Activated T-helper 1 cell treated with anti-CD3 and anti-CD28 coated beads, Interleukin-2, amount 50 U/mL, for 16 hours (primary cell): ENCODE results near the gene NSDHL.
"Not testable (repeated sequence)": the region's sequence is repeated elsewhere in the genome, so short reads cannot be mapped to it uniquely, and the experiment has no call there.

ENCODE experiments used
- DNase-seq, 2 donors: peaks; one replicate each; pipeline ENCODE4 v3.0.0-alpha.2; 2020; ENCODE audit warnings: low read depth in 1 of 2, low spot score in 1 of 2

Gene NSDHL

DNA sequence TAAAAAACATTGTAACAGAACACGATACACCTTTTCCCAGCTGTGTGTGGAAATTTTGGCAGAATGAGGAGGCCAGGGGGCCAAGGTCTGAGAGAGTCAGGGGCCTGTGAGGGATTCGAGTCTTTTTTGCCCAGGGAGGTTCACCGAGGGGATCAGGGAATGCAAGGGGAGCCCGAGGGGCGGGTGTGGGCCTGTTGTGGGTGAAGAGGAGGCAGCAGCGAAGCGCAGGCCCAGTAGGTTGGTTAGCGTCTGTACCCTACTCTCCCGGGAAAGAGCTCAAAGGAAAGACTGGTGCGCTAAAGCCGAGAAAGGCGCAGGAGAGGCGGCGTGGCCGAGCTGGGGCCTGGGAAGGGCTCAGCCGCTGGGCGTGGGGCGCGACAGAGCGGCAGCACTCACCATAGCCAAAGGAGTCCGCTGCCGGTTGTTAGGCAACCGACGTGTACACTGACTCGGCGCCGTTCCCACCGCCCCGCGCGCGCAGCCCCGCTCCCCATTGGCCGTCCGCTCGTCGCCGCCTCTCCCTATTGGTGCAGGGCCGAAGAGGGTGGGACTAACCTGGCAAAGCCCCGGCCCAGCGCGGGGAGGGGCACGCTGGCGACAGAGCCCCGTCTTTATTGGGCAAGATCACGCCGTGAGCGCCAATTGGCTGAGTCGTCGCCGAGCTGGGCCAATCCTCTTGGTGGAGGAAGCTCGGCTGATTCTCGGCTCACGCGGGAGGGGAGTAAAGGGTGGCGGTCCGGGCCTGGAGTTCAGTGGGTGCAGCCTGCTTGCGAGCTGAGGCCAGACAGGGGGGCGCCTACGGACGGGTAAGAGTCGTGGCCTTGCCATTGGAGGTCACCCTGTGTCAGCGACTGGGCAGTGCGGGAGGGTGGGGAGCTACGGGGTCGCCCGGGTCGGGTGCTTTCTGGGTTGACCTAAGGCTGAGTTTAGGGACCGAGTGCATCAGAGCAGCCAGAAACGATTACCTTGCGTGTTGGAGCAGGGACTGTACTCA lies at the start of gene NSDHL, which contains the start of gene CETN2:
TSS of gene NSDHL (plus strand) at position 752 of the 994 bp plus-strand sequence. CDS start 15,262 bp downstream, outside the sequence.
TSS of gene CETN2 (minus strand) at position 446 of the 994 bp plus-strand sequence. CDS start at position 399, 47 bp downstream.
- DNase-seq: peak; percentile 84 to 88

DNA sequence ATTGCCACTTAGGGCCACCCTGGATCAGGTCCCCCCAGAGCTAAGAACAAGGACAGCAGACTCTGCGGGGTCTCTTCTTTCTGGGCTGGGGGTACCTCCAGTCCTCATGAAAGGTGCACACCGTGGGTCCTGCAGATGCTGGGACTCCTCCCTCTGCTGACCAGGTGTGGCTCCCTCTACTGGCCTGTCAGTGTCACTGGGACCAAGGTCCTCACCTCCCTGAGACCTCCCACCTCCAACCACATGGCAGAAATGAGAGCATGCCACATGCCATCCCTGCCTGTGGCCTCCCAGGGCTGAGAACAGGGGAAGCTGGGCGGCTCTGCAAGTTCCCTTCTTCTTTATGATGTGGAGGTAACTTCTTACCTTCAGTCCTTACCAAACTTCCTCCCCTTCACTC lies 43.8 kb upstream of the NSDHL start:
- DNase-seq: not testable (repeated sequence)

DNA sequence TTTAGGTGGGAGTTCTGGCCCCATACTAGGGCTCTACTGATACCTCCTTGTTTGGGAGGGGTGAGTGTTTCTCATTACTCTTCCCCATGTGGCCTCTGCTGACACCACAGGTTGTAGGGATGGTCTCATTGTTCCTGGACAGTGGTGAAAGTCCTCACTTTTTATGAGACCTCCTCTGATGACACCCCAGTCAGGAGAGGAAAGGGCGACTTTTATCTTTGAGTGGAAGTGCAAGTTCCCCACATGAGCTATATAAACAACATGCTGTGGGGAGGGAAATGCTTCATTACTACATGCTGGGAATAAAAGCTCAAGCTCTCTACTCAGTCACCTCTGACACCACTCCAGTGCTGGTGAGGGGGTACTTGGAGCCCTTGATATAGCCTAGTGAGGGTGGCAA lies 31.9 kb upstream of the NSDHL start:
- no peak for DNase-seq

GRCh38 chrX:152806035-152806434 lies 24.8 kb upstream of the NSDHL start:
- DNase-seq: no peak

DNA sequence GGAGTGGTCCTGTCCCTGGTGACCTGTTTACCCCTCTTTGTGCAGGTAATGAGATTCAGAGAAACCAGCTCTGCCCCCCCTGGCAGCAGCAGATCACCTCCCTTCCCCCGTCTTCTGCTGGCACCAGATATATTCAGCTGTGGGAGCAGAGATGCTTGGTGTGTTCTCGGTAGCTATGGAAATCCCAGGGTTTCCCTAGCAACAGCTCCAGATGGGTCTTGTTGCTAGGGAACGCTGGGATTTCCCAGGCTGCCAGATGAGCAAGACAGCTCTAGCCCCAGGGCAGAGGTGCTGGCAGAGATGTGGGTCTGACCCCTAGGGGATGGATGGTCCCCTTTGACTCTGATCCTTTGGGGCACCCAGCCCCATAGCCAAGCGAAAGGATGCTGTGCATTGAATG lies 20.5 kb upstream of the NSDHL start:
- no peak for DNase-seq

DNA sequence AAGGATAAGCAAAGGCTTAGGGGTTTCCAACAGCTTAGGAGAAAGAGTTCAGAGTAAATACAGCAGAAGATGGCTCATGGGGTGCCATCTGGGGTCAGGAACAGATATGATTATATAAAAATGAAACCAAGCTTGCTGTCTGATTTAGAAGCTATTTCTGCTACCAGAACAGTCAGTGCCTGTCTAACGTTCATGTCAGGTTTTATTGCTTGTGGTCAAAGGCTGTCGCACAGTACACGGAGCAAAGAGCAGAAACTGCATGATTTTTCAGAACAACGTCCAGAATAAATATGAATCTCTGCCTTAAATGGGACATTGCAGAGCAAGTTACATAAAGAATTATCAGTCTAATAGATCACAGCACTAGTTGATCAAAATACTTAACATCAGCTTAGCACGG lies 17.7 kb upstream of the NSDHL start:
- DNase-seq: no peak

- DNase-seq: no peak
Observed at GRCh38 chrX:152814048-152814447, 16.8 kb upstream of the NSDHL start.

DNA sequence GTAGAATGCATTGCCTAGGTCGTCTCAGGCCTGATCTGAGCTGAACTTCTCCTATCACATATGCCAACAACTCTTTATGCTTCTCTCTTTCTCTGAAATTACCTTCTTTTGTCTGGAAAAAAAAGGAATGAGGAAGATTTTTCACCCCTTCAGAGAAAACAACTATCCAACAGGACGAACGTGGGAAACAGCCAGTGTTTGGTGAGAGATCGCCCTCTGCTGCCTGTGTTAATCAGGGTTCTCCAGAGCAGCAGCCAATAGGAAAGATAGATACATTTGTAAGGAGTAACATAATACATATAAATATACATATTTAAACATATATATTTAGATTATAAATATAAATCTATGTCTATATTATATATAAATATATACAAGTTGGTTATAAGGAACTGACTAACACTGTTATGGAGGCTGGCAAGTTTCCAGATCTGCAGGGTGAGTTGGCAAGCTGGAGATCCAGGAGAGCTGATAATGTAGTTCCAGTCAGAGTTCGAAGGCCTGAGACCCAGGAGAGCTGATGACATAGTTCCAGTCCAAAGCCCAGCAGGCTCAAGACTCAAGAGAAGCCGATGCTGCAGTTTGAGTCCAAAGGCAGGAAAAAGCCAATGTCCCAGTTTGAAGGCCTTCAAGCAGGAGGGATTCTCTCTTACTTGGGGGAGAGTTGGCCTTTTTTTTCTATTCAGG lies 13.6 kb upstream of the NSDHL start:
- DNase-seq: no peak

GRCh38 chrX:152818356-152818755 lies 12.5 kb upstream of the NSDHL start:
- no peak for DNase-seq

DNA sequence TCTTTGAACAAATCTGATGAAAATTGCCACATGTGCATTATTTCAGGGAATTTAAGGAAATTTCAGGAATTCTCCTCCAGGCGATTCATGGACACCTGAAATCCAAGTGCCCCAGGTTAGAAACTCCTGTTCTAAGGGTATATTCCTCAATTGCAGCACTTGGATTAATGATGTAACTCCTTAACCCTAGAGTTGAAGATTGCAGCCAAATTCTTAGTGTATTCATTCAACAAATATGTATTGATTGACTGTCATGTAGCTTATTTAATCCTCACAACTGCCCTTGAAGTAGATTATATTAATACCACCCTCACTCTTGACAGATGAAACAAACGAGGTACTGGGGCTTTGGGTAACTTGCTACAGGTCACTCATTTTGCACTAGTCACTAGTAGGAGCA lies 11.6 kb upstream of the NSDHL start:
- DNase-seq: no peak

DNA sequence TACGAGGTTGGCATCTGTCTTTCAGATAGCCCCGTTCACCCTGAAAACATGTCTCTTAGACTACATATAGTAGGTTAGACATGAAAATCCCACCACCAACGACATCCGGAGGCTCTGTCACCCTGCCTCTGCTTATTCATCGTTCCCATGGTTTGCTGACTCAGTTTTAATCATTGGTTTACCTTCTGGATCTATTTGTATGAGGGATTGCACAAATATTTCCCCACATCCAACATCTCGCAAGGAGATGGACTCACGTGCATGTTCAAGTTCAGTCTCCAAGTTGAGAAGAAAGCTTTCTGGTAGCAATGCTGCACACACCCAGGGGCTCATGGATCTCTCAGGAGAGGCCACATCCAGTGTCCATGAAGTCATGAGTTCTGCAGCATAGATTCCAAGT lies 11.1 kb upstream of the NSDHL start:
- no peak for DNase-seq

DNA sequence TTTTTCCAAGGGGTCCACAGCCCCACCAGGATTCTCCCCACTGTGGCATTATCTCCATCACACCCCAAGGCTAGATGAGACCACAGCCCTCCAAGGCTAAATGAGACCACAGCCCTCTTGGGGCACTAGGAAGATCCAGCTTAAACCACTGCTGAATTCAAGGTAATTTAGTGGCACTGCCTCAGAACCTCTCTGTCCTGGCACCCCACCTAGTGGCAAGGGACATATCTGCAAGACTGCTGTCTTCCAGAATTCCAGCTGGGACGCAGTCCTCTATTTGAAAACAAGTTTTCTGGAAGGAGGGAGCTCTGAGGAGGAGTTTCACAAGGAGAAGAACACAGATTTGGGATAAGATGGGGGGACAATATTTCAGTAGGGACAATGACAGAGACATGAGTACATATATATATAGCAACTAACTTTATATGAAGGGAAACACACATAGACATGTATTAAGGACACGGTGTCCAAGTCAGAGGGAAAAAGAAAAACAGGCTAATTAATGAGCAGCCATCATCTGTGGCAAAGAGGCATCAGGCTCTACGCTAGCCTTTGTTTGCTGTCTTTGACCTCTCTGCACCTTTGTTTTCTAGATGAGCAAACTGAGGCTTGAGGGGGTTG lies 9.6 kb upstream of the NSDHL start:
- DNase-seq: no peak

GRCh38 chrX:152822383-152823086 lies 8.3 kb upstream of the NSDHL start:
- no peak for DNase-seq

DNA sequence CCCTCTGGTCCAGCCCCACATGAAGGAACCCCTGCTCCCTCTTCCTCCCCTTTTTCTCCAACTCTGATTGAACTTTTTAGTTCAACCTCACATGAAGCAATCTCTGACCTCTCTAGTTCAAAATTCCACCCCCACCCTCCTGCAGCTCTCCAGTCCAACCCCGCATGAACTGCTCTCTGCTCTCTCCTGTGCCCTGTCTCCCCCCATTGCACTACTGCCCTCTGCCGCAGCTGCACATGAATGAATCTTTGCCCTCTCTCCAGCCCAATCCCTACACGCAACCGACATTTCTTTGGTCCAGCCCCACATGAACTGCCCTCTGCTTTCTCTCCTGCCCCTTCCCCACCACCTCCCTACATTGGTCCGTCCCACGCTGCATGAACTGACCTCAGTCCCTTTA lies 7.2 kb upstream of the NSDHL start:
- no peak for DNase-seq

DNA sequence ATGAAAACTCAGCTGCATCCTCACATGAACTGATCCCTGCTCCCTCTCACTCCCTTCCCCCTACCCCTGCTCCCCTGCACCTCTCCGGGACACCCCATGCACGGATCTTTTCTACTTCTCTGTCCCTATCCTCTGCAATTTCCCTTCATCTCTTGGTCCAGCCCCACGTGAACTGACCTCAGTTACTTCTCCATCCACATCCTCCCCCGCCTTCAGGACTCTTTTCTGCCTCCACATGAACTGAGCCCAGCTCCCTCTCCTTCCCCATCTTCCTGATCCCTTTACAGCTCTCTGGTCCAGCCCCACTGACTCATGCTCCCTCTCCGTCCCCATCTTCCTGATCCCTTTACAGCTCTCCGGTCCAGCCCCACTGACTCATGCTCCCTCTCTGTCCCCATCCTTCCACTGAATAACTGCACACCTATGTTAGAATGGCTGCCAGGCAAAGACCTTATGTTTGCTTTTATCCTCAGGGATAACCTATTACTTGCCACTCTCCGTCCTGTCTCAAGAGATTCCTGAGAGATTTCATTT lies 6.0 kb upstream of the NSDHL start:
- DNase-seq: no peak

DNA sequence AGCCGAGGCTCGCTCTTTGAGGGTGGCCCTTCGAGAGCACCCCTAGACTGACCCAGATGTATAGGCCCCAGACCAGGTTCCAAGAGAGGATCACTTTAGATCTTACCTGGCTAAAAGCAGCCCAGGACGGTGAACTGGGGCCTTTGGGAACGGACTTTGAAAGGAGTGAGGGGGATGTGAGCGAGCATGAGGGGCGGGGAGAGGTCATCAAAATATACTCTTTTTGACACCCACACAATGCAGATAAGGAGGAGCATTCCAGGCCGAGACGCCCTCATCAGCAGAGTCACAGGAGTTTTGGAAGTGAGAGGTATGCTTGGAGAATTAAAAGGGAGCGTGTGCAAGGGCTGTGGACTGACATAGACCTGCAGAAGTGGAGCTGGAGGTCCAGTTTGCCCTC lies 528 bp downstream of the NSDHL start:
- no peak for DNase-seq

GRCh38 chrX:152832520-152832919 lies 1.7 kb downstream of the NSDHL start:
- DNase-seq: no peak

DNA sequence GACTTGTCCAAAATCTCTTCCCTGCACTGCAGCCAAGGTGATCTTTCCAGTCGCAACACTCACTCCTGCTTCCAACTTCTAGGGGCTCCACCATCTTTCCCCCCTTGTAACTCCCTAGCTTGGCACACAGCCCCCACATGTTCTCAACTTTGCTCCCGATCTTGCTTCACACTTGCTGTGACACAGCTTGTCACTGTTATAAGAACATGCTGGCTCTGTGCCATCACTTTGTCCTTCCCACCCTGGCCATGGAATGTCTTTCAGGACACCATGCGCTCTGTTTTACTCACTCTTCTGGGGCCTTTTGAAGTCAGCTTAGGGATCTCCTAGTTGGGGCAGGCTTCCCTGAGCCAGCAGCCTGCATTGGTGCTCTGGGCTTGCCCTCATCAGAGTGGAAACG lies 2.5 kb downstream of the NSDHL start:
- no peak for DNase-seq

DNA sequence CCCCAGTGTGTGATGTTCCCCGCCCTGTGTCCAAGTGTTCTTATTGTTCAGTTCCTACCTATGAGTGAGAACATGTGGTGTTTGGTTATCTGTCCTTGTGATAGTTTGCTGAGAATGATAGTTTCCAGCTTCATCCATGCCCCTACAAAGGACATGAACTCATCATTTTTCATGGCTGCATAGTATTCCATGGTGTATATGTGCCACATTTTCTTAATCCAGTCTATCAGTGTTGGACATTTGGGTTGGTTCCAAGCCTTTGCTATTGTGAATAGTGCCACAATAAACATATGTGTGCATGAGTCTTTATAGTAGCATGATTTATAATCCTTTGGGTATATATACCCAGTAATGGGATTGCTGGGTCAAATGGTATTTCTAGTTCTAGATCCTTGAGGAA lies 4.6 kb downstream of the NSDHL start:
- not testable (repeated sequence) for DNase-seq

- DNase-seq: no peak
Observed at GRCh38 chrX:152842772-152843338, 12.0 kb downstream of the NSDHL start.
